Nephron (organoid): Measurements from ENCODE around the gene OTOS.

ENCODE experiments used
- H3K27ac Mint-ChIP-seq, 3 experiments: 2 replicates each; pipeline ENCODE4 v1.8.0; 2020; ENCODE audit warnings: mixed read lengths in 3 of 3, mild to moderate bottlenecking in 2 of 3, moderate library complexity in 1 of 3
- H3K27me3 Mint-ChIP-seq: 2 replicates; pipeline ENCODE4 v1.8.0; 2021; ENCODE audit warnings: low read depth, mild to moderate bottlenecking, moderate library complexity, mixed read lengths
- H3K36me3 Mint-ChIP-seq: 2 replicates; pipeline ENCODE4 v1.8.0; 2020; ENCODE audit warnings: low read depth, mixed read lengths
- H3K4me1 Mint-ChIP-seq: 2 replicates; pipeline ENCODE4 v1.8.0; 2020; ENCODE audit warnings: mixed read lengths
- H3K4me3 Mint-ChIP-seq, 3 experiments: 2 replicates each; pipeline ENCODE4 v1.8.0; 2020; ENCODE audit warnings: mild to moderate bottlenecking in 3 of 3, mixed read lengths in 3 of 3, moderate library complexity in 2 of 3
- H3K9me3 Mint-ChIP-seq: 2 replicates; pipeline ENCODE4 v1.8.0; 2020; ENCODE audit warnings: mixed read lengths
- TF ChIP-seq, protein P1 (sequence below), 3 experiments: fragments of 200-600 bp; sonication (generic); IDR thresholded peaks; one replicate each; pipeline ENCODE4 v1.5.0; 2021; ENCODE audit warnings: antibody characterized with exemption in 3 of 3; ENCODE audit not compliant: unreplicated experiment in 3 of 3

OTOS gene

DNA sequence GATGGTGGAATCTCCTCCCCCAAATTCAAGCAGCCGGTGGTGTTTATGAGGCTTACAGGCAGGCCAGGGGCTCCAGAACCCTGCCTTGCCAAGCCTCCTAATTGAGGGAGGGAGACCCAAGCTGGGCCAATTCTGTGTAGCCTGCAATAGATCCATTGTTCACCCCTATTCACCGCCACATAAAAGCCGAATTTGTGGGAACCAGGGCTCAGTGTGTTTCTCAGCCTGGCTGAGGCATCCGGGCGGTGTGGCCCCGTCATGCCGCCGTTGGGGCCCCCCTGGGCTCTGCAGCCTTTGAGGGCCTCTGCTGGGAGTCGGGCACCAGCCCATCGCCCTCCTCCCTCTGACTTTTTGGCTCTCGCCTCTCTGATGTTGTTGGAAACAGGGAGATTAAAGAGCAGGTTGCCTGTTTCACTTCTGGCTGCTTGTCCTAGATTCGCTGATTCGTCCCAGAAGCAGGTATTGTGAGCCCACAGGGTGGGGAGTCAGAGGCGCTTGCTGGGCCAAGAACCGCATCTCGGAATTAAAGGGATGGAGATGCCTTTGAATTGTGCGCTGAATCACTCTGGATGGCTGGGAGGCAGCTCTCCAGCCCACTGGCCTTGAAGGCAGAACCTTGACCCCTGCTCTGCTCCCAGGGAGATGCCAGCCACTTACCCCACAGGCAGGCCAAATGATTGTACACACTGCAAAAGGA lies 14.7 kb upstream of the OTOS start:
- no peaks in the 10 kb centered on the region for H3K36me3 Mint-ChIP-seq
- H3K4me1 Mint-ChIP-seq: peaks cover 10% of the 10 kb centered on the region
- no peak overlapping the region for H3K27ac Mint-ChIP-seq
- H3K27me3 Mint-ChIP-seq: peaks cover 20% of the 10 kb centered on the region
- peaks cover 4% of the 10 kb centered on the region for H3K9me3 Mint-ChIP-seq
- TF ChIP-seq, protein P1, sequence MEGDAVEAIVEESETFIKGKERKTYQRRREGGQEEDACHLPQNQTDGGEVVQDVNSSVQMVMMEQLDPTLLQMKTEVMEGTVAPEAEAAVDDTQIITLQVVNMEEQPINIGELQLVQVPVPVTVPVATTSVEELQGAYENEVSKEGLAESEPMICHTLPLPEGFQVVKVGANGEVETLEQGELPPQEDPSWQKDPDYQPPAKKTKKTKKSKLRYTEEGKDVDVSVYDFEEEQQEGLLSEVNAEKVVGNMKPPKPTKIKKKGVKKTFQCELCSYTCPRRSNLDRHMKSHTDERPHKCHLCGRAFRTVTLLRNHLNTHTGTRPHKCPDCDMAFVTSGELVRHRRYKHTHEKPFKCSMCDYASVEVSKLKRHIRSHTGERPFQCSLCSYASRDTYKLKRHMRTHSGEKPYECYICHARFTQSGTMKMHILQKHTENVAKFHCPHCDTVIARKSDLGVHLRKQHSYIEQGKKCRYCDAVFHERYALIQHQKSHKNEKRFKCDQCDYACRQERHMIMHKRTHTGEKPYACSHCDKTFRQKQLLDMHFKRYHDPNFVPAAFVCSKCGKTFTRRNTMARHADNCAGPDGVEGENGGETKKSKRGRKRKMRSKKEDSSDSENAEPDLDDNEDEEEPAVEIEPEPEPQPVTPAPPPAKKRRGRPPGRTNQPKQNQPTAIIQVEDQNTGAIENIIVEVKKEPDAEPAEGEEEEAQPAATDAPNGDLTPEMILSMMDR (IDR thresholded peaks at IDR 0.05; ENCODE audit: unreplicated experiment in 3 of 3): no peak
- no peak overlapping the region for H3K4me3 Mint-ChIP-seq

DNA sequence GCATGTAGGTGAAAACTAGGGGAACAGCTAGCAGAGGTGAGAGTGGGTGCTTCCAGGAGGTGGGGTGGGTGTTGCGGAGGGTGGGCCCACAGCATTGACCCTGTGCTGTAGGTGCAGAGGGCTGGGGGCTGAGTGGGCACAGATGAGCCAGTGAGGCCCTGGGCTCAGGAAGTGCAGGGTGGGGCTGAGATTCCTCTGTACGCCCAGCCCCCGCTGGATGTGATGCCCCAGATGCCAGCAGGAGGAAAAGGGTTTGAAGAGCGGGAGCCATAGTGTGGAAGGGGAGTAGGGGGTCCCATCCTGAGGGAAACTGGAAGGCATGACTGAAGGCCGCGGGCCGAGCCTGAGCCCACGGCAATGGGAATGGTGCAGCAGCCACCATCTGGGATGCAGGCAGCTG lies 14.1 kb upstream of the OTOS start:
- Mint-ChIP-seq H3K9me3 (peaks cover 4% of the 10 kb centered on the region), H3K4me3 (no peak overlapping the region)

DNA sequence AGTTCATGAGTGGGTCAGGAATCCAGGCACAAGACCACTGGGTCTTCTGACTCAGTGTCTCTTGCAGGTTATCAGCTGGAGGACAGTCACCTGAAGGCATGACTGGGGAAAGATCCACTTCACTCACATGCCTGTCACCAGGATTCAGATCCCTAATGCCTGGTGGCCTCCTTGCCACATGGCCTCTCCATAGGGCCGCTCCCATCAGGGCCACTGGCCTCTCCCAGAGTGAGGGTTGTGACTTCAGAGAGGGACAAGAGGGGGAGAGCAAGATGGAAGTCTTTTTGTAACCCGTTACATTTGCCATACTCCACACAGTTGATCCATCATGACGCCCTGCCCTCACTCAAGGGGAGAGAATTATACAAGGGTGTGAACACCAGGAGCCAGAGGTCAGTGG lies 13.0 kb upstream of the OTOS start:
- H3K27ac Mint-ChIP-seq: no peak overlapping the region
- H3K36me3 Mint-ChIP-seq: no peaks in the 10 kb centered on the region
- peaks cover 10% of the 10 kb centered on the region for H3K4me1 Mint-ChIP-seq
- peaks cover 4% of the 10 kb centered on the region for H3K9me3 Mint-ChIP-seq
- H3K27me3 Mint-ChIP-seq: peaks cover 24% of the 10 kb centered on the region
- no peak overlapping the region for H3K4me3 Mint-ChIP-seq
- TF ChIP-seq, protein P1 (IDR thresholded peaks at IDR 0.05; ENCODE audit: unreplicated experiment in 3 of 3): no peak

More for the DNA sequence above, 14.1 kb upstream of the OTOS start:
- Mint-ChIP-seq H3K36me3 (no peaks in the 10 kb centered on the region), H3K4me1 (peaks cover 10% of the 10 kb centered on the region), H3K27ac (no peak overlapping the region), H3K27me3 (peaks cover 24% of the 10 kb centered on the region)
- TF ChIP-seq, protein P1 (IDR thresholded peaks at IDR 0.05; ENCODE audit: unreplicated experiment in 3 of 3): no peak

DNA sequence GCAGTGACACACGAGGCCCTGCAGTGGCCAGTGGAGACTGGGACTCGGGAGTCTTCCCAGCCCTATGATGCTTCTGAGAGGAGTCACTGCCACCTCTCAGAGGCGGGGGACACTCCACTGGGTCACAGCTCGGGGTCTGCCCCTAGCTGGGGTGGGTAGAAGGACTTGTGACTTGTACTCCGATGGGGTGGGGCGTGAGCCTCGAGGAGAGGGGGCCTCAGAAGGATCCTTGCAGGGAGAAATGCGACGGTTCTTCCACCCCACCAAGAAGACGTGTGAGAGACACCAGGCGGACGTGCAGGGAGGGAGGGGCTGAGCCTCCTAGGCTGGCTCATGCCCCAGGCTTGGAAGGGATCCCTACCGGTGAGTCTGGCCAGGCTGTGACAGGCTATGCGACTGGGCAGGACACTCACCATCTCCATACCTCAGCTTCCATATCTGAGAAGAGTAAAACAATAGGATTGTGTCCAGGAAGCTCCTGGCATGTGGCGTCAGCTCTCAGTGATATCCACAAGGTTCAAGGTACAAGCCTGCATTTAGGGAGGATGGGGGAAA lies 11.1 kb upstream of the OTOS start:
- Mint-ChIP-seq H3K4me1 (peaks cover 10% of the 10 kb centered on the region), H3K27me3 (peaks cover 34% of the 10 kb centered on the region), H3K27ac (no peak overlapping the region), H3K9me3 (peaks cover 6% of the 10 kb centered on the region), H3K4me3 (no peak overlapping the region), H3K36me3 (peaks cover 6% of the 10 kb centered on the region)
- TF ChIP-seq, protein P1 (IDR thresholded peaks at IDR 0.05; ENCODE audit: unreplicated experiment in 3 of 3): no peak

DNA sequence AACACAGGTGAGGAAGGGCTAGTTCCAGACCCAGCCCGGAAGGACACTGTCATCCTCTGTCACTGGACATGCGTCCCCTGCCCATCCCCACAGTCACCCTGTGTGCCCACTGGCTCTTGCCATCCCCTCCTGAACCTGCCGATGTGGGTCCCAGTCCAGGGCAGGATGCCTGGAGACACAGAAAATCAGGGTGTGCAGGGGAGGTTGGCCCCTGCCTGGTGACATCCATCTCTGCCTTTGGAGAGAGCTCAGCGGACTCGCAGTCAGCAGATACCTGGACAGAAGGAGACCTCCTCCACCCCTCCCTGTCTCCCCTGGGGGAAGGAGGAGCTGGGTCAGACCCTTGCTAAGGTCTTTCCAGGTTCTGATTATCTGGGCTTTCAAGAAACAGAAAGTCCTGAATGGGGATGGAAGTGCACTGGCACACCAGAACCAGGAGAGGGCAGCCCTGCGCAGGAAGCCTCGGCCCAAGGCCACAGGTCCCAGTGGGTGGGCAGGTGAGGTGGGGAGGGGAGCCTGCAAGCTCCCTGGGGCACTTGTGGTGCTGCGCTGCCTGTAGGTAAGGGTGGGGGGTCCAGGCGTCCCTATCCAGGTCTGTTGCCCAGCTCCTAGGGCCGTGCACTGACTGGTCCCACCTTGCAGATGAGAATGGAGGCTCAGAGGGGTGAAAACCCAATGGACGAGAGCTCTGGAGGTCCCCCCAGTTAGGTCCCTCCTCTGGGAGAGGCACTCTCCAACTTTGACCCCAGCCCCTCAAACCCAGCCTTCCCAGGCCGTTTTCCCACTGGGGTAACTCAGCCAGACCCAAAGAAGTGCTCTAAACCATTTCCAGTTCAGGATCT lies 9.7 kb upstream of the OTOS start:
- TF ChIP-seq, protein P1 (IDR thresholded peaks at IDR 0.05; ENCODE audit: unreplicated experiment in 3 of 3): peak; percentile 85 to 89 (median 87)
- Mint-ChIP-seq H3K27me3 (peaks cover 34% of the 10 kb centered on the region), H3K36me3 (peaks cover 6% of the 10 kb centered on the region), H3K4me1 (peaks cover 4% of the 10 kb centered on the region), H3K9me3 (peaks cover 4% of the 10 kb centered on the region), H3K4me3 (no peak overlapping the region), H3K27ac (no peak overlapping the region)
